Activated CD4-positive, alpha-beta T cell treated with anti-CD3 and anti-CD28 coated beads for 36 hours (primary cell): ENCODE measurements around the gene TLX1. TPM values are rescaled to one million over a fixed set of nuclear protein-coding genes. Genes with fewer than 3 reads are reported as not detected.

Source experiments
- ATAC-seq: fragments of 200-7000 bp; cut with Tn5 transposase; one replicate; pipeline ENCODE4 v1.10.0; 2021; ENCODE audit warnings: mild to moderate bottlenecking, moderate library complexity
- CTCF ChIA-PET: fragments of 350-600 bp; sonication (Branson Sonifier 250); formaldehyde crosslinking; loops from one replicate; lab custom pipeline; 2021; ENCODE audit warnings: antibody characterized with exemption; lab: Charles Lee
- POLR2A ChIA-PET: fragments of 350-600 bp; sonication (Branson Sonifier 250); formaldehyde crosslinking; loops from one replicate; lab custom pipeline; 2021; ENCODE audit warnings: antibody characterized with exemption, inconsistent platforms; lab: Charles Lee
- DNase-seq: peaks from one replicate; pipeline ENCODE4 v3.0.0-alpha.2; 2020
- H3K27ac Mint-ChIP-seq: one replicate; pipeline ENCODE4 v1.8.0; 2021; ENCODE audit warnings: mixed read lengths
- H3K27me3 Mint-ChIP-seq: one replicate; pipeline ENCODE4 v1.8.0; 2021; ENCODE audit warnings: mixed read lengths
- H3K36me3 Mint-ChIP-seq: one replicate; pipeline ENCODE4 v1.8.0; 2021; ENCODE audit warnings: low read depth, mixed read lengths
- H3K4me1 Mint-ChIP-seq: one replicate; pipeline ENCODE4 v1.8.0; 2021; ENCODE audit warnings: mixed read lengths
- H3K4me3 Mint-ChIP-seq: one replicate; pipeline ENCODE4 v1.8.0; 2021; ENCODE audit warnings: mild to moderate bottlenecking, moderate library complexity, mixed read lengths
- H3K9me3 Mint-ChIP-seq: one replicate; pipeline ENCODE4 v1.8.0; 2021; ENCODE audit warnings: low read depth, mixed read lengths
- intact Hi-C, 2 experiments: fragments of 100-400 bp; cut with DNase I in 1 of 2; cut with micrococcal nuclease in 1 of 2; formaldehyde crosslinking; loops; one replicate each; pipeline versions ENCODE4 v1.14.2 to v1.15.1; 2022 to 2024; cut with DNase I, micrococcal nuclease
- total RNA-seq, 2 experiments: library from RNA; stranded (reverse); gene quantifications; one replicate each; pipeline ENCODE4 v1.2.3, GENCODE V29; 2021

The TLX1 gene
- not detected for total RNA-seq

DNA sequence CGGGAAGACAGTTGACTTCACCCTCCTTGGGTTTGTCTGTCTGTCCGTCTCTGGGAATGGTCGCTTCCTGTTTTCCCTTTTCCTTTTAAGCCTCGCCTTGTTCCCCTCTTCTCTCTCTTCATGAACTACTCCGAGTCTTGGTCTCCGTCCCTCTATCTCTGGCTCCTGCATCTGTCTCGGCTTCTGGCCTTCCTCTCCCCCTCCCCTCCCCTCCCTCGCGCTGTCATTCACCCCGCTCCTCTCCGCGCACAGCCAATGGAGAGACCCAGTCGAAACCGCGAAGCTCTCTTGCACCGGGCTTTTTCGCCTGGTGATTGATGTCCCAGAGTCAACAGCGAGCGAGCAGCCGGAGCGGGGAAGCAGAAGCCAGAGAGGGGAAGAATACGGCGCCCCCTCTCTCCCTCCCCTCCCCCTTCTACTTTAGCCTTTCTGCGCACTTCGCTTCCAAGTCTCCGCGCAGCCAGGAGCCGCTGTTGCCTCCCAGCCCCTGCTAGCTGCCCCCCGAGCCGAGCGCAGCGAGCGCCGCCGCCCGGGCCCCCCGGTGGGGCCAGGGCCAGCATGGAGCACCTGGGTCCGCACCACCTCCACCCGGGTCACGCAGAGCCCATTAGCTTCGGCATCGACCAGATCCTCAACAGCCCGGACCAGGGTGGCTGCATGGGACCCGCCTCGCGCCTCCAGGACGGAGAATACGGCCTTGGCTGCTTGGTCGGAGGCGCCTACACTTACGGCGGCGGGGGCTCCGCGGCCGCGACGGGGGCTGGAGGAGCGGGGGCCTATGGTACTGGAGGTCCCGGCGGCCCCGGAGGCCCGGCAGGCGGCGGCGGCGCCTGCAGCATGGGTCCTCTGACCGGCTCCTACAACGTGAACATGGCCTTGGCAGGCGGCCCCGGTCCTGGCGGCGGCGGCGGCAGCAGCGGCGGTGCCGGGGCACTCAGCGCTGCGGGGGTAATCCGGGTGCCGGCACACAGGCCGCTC is at the start of gene TLX1:
Gene TLX1, plus strand, starts transcription at position 317 of the 978 bp plus-strand sequence. Its CDS starts 242 bp downstream, at position 559.
- peak within 1 kb of the TSS; percentile 21 for H3K4me3 Mint-ChIP-seq
- no peak within 1 kb of the TSS for H3K27ac Mint-ChIP-seq
- intact Hi-C loops = loop anchor here (5.0 to 10.0 kb wide), 2 partner anchors 394 to 1596 kb away; partner anchors contain the start of gene NKX2-3 (in 2 of the 2)
- H3K27me3 Mint-ChIP-seq = peaks cover 76% of the 10 kb centered on the region
- ATAC-seq (no peak), DNase-seq (peak; percentile 41)
- CTCF ChIA-PET = interaction anchor here (0.7 to 3.0 kb wide), 3 partner anchors 11 to 411 kb away, joined by 3 to 14 read pairs (median 3); no protein-coding TSS in a partner anchor
- H3K36me3 Mint-ChIP-seq = no peaks in the 10 kb centered on the region
- POLR2A ChIA-PET = no interaction called here
- no peaks in the 10 kb centered on the region for H3K9me3 Mint-ChIP-seq
- peaks cover 24% of the 10 kb centered on the region for H3K4me1 Mint-ChIP-seq

- DNase-seq (no peak), ATAC-seq (no peak)
- POLR2A ChIA-PET = no interaction called here
- Mint-ChIP-seq H3K36me3 (no peaks in the 10 kb centered on the region), H3K4me3 (no peak overlapping the region), H3K27me3 (peaks cover 42% of the 10 kb centered on the region), H3K4me1 (no peaks in the 10 kb centered on the region), H3K9me3 (no peaks in the 10 kb centered on the region), H3K27ac (no peak overlapping the region)
- CTCF ChIA-PET = no interaction called here
- intact Hi-C loops = no loop called here
Measured at GRCh38 chr10:101085846-101086245, 45.3 kb upstream of the TLX1 start.

GRCh38 chr10:101087376-101087775 is 43.7 kb upstream of the TLX1 start:
- Mint-ChIP-seq H3K27me3 (peaks cover 39% of the 10 kb centered on the region), H3K4me3 (no peak overlapping the region), H3K27ac (no peak overlapping the region), H3K36me3 (no peaks in the 10 kb centered on the region), H3K9me3 (no peaks in the 10 kb centered on the region), H3K4me1 (no peaks in the 10 kb centered on the region)
- intact Hi-C loops = no loop called here
- ChIA-PET POLR2A (no interaction called here), CTCF (interaction anchor here (0.6 to 1.2 kb wide), 2 partner anchors 9 to 27 kb away, joined by 4 read pairs; no protein-coding TSS in a partner anchor)
- DNase-seq (no peak), ATAC-seq (no peak)

- ChIA-PET CTCF (interaction anchor here (0.6 to 1.2 kb wide), 2 partner anchors 9 to 73 kb away, joined by 4 read pairs; no protein-coding TSS in a partner anchor), POLR2A (no interaction called here)
- ATAC-seq = no peak
- intact Hi-C loops = no loop called here
- no peak overlapping the region for H3K4me3 Mint-ChIP-seq
- no peak for DNase-seq
- H3K27ac Mint-ChIP-seq = no peak overlapping the region
- peaks cover 37% of the 10 kb centered on the region for H3K27me3 Mint-ChIP-seq
- H3K36me3 Mint-ChIP-seq = no peaks in the 10 kb centered on the region
- no peaks in the 10 kb centered on the region for H3K9me3 Mint-ChIP-seq
- no peaks in the 10 kb centered on the region for H3K4me1 Mint-ChIP-seq
Measured at GRCh38 chr10:101087965-101088364, 43.1 kb upstream of the TLX1 start.

DNA sequence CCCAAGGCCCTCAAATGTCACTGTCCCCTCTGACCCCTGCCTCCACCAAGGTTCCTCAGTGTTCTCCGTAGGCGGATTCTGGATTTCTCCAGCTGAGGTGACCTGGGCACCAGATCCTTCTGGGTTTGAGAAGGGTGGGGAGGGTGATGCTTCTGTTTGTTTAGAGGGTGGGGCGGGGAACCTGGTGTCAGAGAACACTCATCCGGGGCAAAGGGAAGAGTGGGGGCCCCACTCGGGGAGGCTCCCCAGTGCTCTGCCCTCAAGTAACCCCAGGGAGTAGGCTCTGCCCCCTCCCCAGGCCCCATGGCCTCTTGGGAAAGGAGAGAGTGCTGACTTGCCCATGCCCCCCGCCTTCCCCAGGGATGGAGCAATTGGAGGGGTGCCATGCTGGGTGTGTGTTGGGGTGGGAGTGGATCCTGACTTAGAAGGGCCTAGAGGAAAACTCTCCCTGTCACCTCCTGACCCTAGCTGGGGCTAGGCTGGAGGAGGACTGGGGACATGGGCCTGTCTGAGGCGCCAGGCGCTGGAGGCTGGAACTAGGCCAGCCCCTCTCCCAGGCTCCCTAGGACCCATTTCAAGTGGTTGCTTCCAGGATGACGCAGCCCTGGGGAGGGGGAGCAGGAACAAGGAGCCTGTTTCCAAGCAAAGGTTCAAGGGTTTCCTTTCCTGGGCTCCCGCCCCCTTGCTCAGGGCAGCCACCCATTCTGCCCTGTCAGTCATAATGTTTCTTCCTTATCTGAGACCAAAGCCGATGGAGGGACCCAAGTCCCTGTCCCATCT is 41.4 kb upstream of the TLX1 start:
- Mint-ChIP-seq H3K9me3 (no peaks in the 10 kb centered on the region), H3K27ac (no peak overlapping the region), H3K4me3 (no peak overlapping the region), H3K27me3 (peaks cover 35% of the 10 kb centered on the region), H3K36me3 (no peaks in the 10 kb centered on the region), H3K4me1 (no peaks in the 10 kb centered on the region)
- DNase-seq (no peak), ATAC-seq (no peak)
- ChIA-PET CTCF (interaction anchor here (0.9 kb wide), 1 partner anchor 53 kb away, joined by 3 read pairs; no protein-coding TSS in a partner anchor), POLR2A (no interaction called here)
- intact Hi-C loops = no loop called here

- POLR2A ChIA-PET = no interaction called here
- H3K27me3 Mint-ChIP-seq = peaks cover 32% of the 10 kb centered on the region
- CTCF ChIA-PET = interaction anchor here (1.4 to 11.9 kb wide), 3 partner anchors 10 to 50 kb away, joined by 3 to 298 read pairs (median 4); no protein-coding TSS in a partner anchor
- intact Hi-C loops = no loop called here
- H3K4me1 Mint-ChIP-seq = no peaks in the 10 kb centered on the region
- H3K36me3 Mint-ChIP-seq = no peaks in the 10 kb centered on the region
- DNase-seq (no peak), ATAC-seq (no peak)
- H3K27ac Mint-ChIP-seq = no peak overlapping the region
- no peak overlapping the region for H3K4me3 Mint-ChIP-seq
- no peaks in the 10 kb centered on the region for H3K9me3 Mint-ChIP-seq
Measured at GRCh38 chr10:101090597-101090996, 40.5 kb upstream of the TLX1 start.

GRCh38 chr10:101091546-101092290 is 39.4 kb upstream of the TLX1 start:
- Mint-ChIP-seq H3K4me1 (no peaks in the 10 kb centered on the region), H3K9me3 (no peaks in the 10 kb centered on the region), H3K27me3 (peaks cover 28% of the 10 kb centered on the region), H3K36me3 (no peaks in the 10 kb centered on the region), H3K4me3 (no peak overlapping the region), H3K27ac (no peak overlapping the region)
- ATAC-seq = no peak
- DNase-seq = no peak
- ChIA-PET CTCF (interaction anchor here (0.7 to 11.9 kb wide), 6 partner anchors 9 to 348 kb away, joined by 3 to 298 read pairs (median 3); no protein-coding TSS in a partner anchor), POLR2A (no interaction called here)
- intact Hi-C loops = no loop called here

DNA sequence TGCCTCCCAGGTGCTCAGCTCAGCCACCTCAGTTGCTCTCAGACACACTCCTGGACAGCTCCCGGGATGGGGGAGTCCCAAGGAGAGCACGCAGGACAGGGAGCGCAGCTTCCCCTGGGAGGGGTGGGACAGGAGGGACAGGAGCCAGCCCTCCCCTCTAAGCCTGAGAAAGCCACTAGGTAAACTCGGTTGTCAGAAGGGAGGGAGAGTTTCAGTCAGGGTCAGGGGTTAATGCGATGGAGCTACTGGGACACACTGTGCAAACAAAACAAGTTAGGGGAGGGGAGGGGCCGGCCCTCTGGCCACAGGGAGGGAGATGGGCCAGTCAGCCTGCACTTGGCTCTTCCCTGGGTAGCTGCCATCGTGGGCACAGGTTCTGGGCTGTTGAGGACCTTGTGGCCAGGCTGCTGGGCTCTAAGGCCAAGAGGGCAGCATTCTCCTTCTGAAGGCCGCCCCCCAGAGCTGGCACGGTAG is 38.2 kb upstream of the TLX1 start:
- no peak overlapping the region for H3K4me3 Mint-ChIP-seq
- intact Hi-C loops = no loop called here
- no peak for ATAC-seq
- DNase-seq = no peak
- POLR2A ChIA-PET = no interaction called here
- no peak overlapping the region for H3K27ac Mint-ChIP-seq
- no peaks in the 10 kb centered on the region for H3K9me3 Mint-ChIP-seq
- CTCF ChIA-PET = interaction anchor here (1.0 to 11.9 kb wide), 2 partner anchors 48 to 215 kb away, joined by 4 to 298 read pairs; no protein-coding TSS in a partner anchor
- no peaks in the 10 kb centered on the region for H3K36me3 Mint-ChIP-seq
- H3K4me1 Mint-ChIP-seq = no peaks in the 10 kb centered on the region
- peaks cover 26% of the 10 kb centered on the region for H3K27me3 Mint-ChIP-seq

DNA sequence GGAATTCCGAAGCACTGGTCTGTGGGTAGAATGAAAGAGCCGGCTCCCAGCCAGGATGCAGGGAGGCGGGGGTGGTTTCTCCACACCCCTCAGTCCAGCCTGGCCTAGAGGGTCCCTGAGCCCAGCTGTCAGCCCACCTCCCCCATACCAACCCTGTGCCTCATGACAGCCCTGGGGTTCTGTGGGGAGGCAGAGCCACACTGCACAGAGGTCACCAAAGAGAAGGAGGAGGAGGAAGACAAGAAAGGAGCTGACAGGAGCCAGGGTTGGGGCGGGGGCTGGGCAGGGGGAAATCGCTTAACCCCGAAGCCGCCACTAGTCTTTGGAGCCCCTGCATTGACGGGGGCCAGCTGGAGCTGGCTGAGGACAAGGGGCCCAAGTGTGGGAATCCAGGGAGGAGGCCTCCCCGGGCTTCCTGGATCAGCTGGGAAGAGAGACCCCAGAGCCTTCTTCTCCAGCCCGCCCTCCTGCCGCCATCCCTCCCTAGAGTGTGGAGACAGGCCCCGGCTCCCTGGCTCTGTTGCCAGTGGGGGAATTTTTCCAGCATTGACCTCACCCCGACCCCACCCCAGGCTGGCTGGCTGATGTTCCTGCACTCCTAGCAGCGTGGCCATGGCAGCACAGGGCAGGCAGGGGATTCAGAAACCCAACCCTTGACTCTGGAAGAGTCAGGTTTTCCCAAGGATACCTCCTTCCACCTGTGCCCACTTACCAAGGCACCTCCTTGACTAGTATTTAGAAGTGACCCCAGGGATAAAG is 36.8 kb upstream of the TLX1 start:
- POLR2A ChIA-PET = interaction anchor here (0.6 kb wide), 1 partner anchor 261 kb away, joined by 3 read pairs; no protein-coding TSS in a partner anchor
- DNase-seq (no peak), ATAC-seq (no peak)
- intact Hi-C loops = no loop called here
- Mint-ChIP-seq H3K27me3 (peaks cover 22% of the 10 kb centered on the region), H3K4me3 (no peak overlapping the region), H3K9me3 (no peaks in the 10 kb centered on the region), H3K36me3 (no peaks in the 10 kb centered on the region), H3K4me1 (no peaks in the 10 kb centered on the region), H3K27ac (no peak overlapping the region)
- CTCF ChIA-PET = interaction anchor here (1.3 to 11.9 kb wide), 12 partner anchors 9 to 151 kb away, joined by 4 to 298 read pairs (median 10); partner anchors contain the start of genes PDZD7 and SFXN3

- ChIA-PET POLR2A (interaction anchor here (0.6 to 1.6 kb wide), 2 partner anchors 47 to 262 kb away, joined by 3 to 4 read pairs; no protein-coding TSS in a partner anchor), CTCF (interaction anchor here (0.5 to 11.9 kb wide), 27 partner anchors 9 to 572 kb away, joined by 3 to 298 read pairs (median 6); partner anchors contain the start of genes PDZD7 and SFXN3)
- ATAC-seq (no peak), DNase-seq (no peak)
- H3K4me3 Mint-ChIP-seq = no peak overlapping the region
- H3K27ac Mint-ChIP-seq = no peak overlapping the region
- intact Hi-C loops = loop anchor here (1.0 kb wide), 1 partner anchor 47 kb away; no protein-coding TSS in a partner anchor
- H3K27me3 Mint-ChIP-seq = peaks cover 27% of the 10 kb centered on the region
- H3K9me3 Mint-ChIP-seq = no peaks in the 10 kb centered on the region
- H3K4me1 Mint-ChIP-seq = no peaks in the 10 kb centered on the region
- H3K36me3 Mint-ChIP-seq = no peaks in the 10 kb centered on the region
Measured at GRCh38 chr10:101095004-101095403, 36.1 kb upstream of the TLX1 start.
